Tongue (tissue), 2 donors: ENCODE measurements around the gene RPL12. TPM values are rescaled to one million over a fixed set of nuclear protein-coding genes. Genes with fewer than 3 reads are reported as not detected.
A peak's percentile ranks its signal among the peaks of the same experiment; 100 is the strongest.
"Not testable (repeated sequence)": the region's sequence is repeated elsewhere in the genome, so short reads cannot be mapped to it uniquely, and the experiment has no call there.

Experiments used
- DNase-seq: peaks from one replicate; pipeline ENCODE4 v3.0.0-alpha.2; 2015
- total RNA-seq: library from RNA; depleted of rRNA; stranded (reverse); fragments of >200 nt; gene quantifications from one replicate; pipeline ENCODE4 v1.2.3, GENCODE V29; 2014

Gene RPL12
- total RNA-seq, 1 donor from 2014 or later: 875 TPM

- DNase-seq: no peak
Measured at GRCh38 chr9:127467621-127468020, 16.4 kb upstream of the RPL12 start.

- not testable (repeated sequence) for DNase-seq
Measured at GRCh38 chr9:127466407-127466917, 15.3 kb upstream of the RPL12 start.

- DNase-seq: no peak
Measured at GRCh38 chr9:127463911-127464310, 12.7 kb upstream of the RPL12 start.

- DNase-seq: no peak
Measured at GRCh38 chr9:127463382-127463781, 12.2 kb upstream of the RPL12 start.

- peak; percentile 14 for DNase-seq
Measured at GRCh38 chr9:127458921-127459320, 7.7 kb upstream of the RPL12 start.

- peak; percentile 17 for DNase-seq
Measured at GRCh38 chr9:127457191-127457878, 6.1 kb upstream of the RPL12 start.

- DNase-seq: peak; percentile 13
Measured at GRCh38 chr9:127455324-127455992, 4.3 kb upstream of the RPL12 start.

GRCh38 chr9:127452691-127453090 lies 1.5 kb upstream of the RPL12 start:
- peak; percentile 46 for DNase-seq

- DNase-seq: peak; percentile 67
Measured at GRCh38 chr9:127451858-127452656, 851 bp upstream of the RPL12 start.

GRCh38 chr9:127451608-127451857 lies 327 bp upstream of the RPL12 start:
- no peak for DNase-seq

GRCh38 chr9:127450243-127450760 lies 904 bp downstream of the RPL12 start:
- peak; percentile 64 for DNase-seq

GRCh38 chr9:127449332-127449966 lies 1.8 kb downstream of the RPL12 start:
- no peak for DNase-seq

GRCh38 chr9:127448112-127448805 lies 2.9 kb downstream of the RPL12 start:
- DNase-seq: no peak

- DNase-seq: no peak
Measured at GRCh38 chr9:127447416-127448111, 3.6 kb downstream of the RPL12 start.

GRCh38 chr9:127446713-127447415 lies 4.3 kb downstream of the RPL12 start:
- DNase-seq: no peak

GRCh38 chr9:127445851-127446712 lies 5.1 kb downstream of the RPL12 start:
- no peak for DNase-seq

- DNase-seq: no peak
Measured at GRCh38 chr9:127444921-127445850, 6.0 kb downstream of the RPL12 start.

- no peak for DNase-seq
Measured at GRCh38 chr9:127444283-127444920, 6.8 kb downstream of the RPL12 start.
